B cell (primary cell): Measurements from ENCODE around the gene LIFR. TPM values are rescaled to one million over a fixed set of nuclear protein-coding genes. Genes with fewer than 3 reads are reported as not detected.

Experiments used
- ATAC-seq: fragments of 200-7000 bp; cut with Tn5 transposase; one replicate; pipeline ENCODE4 v1.10.0; 2021; ENCODE audit warnings: low read depth, mild to moderate bottlenecking, moderate number of reproducible peaks, moderate library complexity
- CTCF ChIA-PET: fragments of 350-600 bp; sonication (Branson Sonifier 250); formaldehyde crosslinking; loops from one replicate; lab custom pipeline; 2021; ENCODE audit warnings: antibody characterized with exemption, inconsistent platforms; lab: Charles Lee
- POLR2A ChIA-PET: fragments of 350-600 bp; sonication (Branson Sonifier 250); formaldehyde crosslinking; loops from one replicate; lab custom pipeline; 2021; ENCODE audit warnings: antibody characterized with exemption; lab: Charles Lee
- DNase-seq: peaks from one replicate; pipeline ENCODE4 v3.0.0; 2013
- H2AFZ ChIP-seq: 2 replicates; pipeline ENCODE4 v1.6.1; 2012; ENCODE audit warnings: mild to moderate bottlenecking, low read depth, low read length; ENCODE audit not compliant: insufficient read depth, poor library complexity, severe bottlenecking
- H3K27ac ChIP-seq, 2 donors: 1 replicate in 1 of 2; 2 replicates in 1 of 2; pipeline ENCODE4 v1.5.1; 2012 to 2013; ENCODE audit warnings: low read length in 2 of 2, mild to moderate bottlenecking in 2 of 2, moderate library complexity in 1 of 2
- H3K27me3 ChIP-seq, 4 experiments: fragments of 200-600 bp in 1 of 4; sonication (generic) in 1 of 4; replicated peaks in 1 of 4; 1 replicate in 2 of 4; 2 replicates in 2 of 4; pipeline versions ENCODE4 v1.6.1 to v1.7.0; 2013 to 2016; ENCODE audit warnings: low read length in 3 of 4, mild to moderate bottlenecking in 2 of 4, mixed read lengths in 1 of 4, moderate library complexity in 1 of 4; ENCODE audit not compliant: insufficient read depth in 4 of 4, control insufficient read depth in 3 of 4; ENCODE audit errors: control extremely low read depth in 1 of 4
- H3K36me3 ChIP-seq, 2 experiments: replicated peaks in 1 of 2; 1 replicate in 1 of 2; 2 replicates in 1 of 2; pipeline versions ENCODE4 v1.6.1 to v1.7.1; 2013; ENCODE audit warnings: low read length in 1 of 2; ENCODE audit not compliant: insufficient read depth in 2 of 2, control insufficient read depth in 1 of 2; ENCODE audit errors: control extremely low read depth in 1 of 2, extremely low read depth in 1 of 2
- H3K4me1 ChIP-seq, 2 donors: fragments of 200-600 bp in 1 of 2; sonication (generic) in 1 of 2; 1 replicate in 1 of 2; 2 replicates in 1 of 2; pipeline versions ENCODE4 v1.5.1 to v1.6.1; 2013 to 2017; ENCODE audit warnings: low read length in 2 of 2; ENCODE audit not compliant: control insufficient read depth in 2 of 2, insufficient read depth in 2 of 2
- H3K4me2 ChIP-seq: replicated peaks from 2 replicates; pipeline ENCODE3; 2012; ENCODE audit warnings: mild to moderate bottlenecking, low read depth, low read length; ENCODE audit not compliant: poor library complexity, severe bottlenecking
- H3K4me3 ChIP-seq, 5 experiments: fragments of 200-600 bp in 1 of 5; sonication (generic) in 1 of 5; 1 replicate in 3 of 5; 2 replicates in 2 of 5; pipeline versions ENCODE4 v1.5.1 to v1.7.0; 2011 to 2016; ENCODE audit warnings: low read length in 4 of 5, mild to moderate bottlenecking in 4 of 5, low read depth in 2 of 5, control low read depth in 1 of 5, moderate library complexity in 1 of 5; ENCODE audit not compliant: insufficient read depth in 1 of 5; ENCODE audit errors: control extremely low read depth in 1 of 5, extremely low read depth in 1 of 5
- H3K79me2 ChIP-seq: fragments of 200-600 bp; sonication (generic); one replicate; pipeline ENCODE4 v1.6.0; 2016; ENCODE audit warnings: low read length; ENCODE audit not compliant: control insufficient read depth, insufficient read depth
- H3K9ac ChIP-seq: fragments of 200-600 bp; sonication (generic); 2 replicates; pipeline ENCODE4 v1.6.1; 2017; ENCODE audit warnings: mild to moderate bottlenecking, low read length, moderate library complexity
- H3K9me3 ChIP-seq, 3 donors: one replicate each; pipeline versions ENCODE4 v1.6.1 to v1.7.1; 2013; ENCODE audit warnings: low read length in 2 of 3; ENCODE audit not compliant: control insufficient read depth in 2 of 3, insufficient read depth in 1 of 3; ENCODE audit errors: control extremely low read depth in 1 of 3
- H4K20me1 ChIP-seq: 2 replicates; pipeline ENCODE4 v1.6.0; 2012; ENCODE audit warnings: mild to moderate bottlenecking, low read length; ENCODE audit not compliant: insufficient read depth, control insufficient read depth, poor library complexity, severe bottlenecking
- H3K27ac Mint-ChIP-seq: one replicate; pipeline ENCODE4 v1.8.0; 2021; ENCODE audit warnings: mixed read lengths
- H3K27me3 Mint-ChIP-seq: one replicate; pipeline ENCODE4 v1.8.0; 2021; ENCODE audit warnings: mixed read lengths
- H3K4me1 Mint-ChIP-seq: one replicate; pipeline ENCODE4 v1.8.0; 2021; ENCODE audit warnings: mixed read lengths
- H3K4me3 Mint-ChIP-seq: one replicate; pipeline ENCODE4 v1.8.0; 2021; ENCODE audit warnings: mixed read lengths
- H3K9me3 Mint-ChIP-seq: one replicate; pipeline ENCODE4 v1.8.0; 2022; ENCODE audit warnings: mixed read lengths; ENCODE audit not compliant: insufficient read depth
- CTCF ChIP-seq: fragments of 200-600 bp; IDR thresholded peaks from one replicate; pipeline ENCODE4 v1.8.0; 2022; ENCODE audit warnings: antibody characterized with exemption, mild to moderate bottlenecking
- EZH2 ChIP-seq: IDR thresholded peaks from 2 replicates; pipeline ENCODE4 v1.6.1; 2012; ENCODE audit warnings: borderline replicate concordance, low read depth, mild to moderate bottlenecking, moderate library complexity, low read length; ENCODE audit not compliant: insufficient read depth, poor library complexity, severe bottlenecking
- WGBS: methylation state at CpG from one replicate; pipeline ENCODE4 v1.1.5; 2013; ENCODE audit warnings: missing lambda C conversion rate; ENCODE audit not compliant: insufficient coverage; 5-methylcytosine and 5-hydroxymethylcytosine counted together
- intact Hi-C: fragments of 100-400 bp; cut with micrococcal nuclease; formaldehyde crosslinking; loops from one replicate; pipeline ENCODE4 v1.10.0; 2022
- polyA plus RNA-seq: library from polyadenylated mRNA; depleted of rRNA; stranded (reverse); fragments of >200 nt; gene quantifications from 2 replicates; pipeline ENCODE4 v1.2.3, GENCODE V29; 2012
- total RNA-seq, 2 donors: library from RNA; stranded (reverse); fragments of 120-200 nt in 1 of 2; gene quantifications; 1 replicate in 1 of 2; 2 replicates in 1 of 2; pipeline versions ENCODE4 v1.2.3 to v1.2.4, GENCODE V29; 2013 to 2022

The LIFR gene
- total and polyA plus RNA-seq, 2 donors (not counting 1 experiment from before 2014, with no cell fraction given) = not detected

GRCh38 chr5:38455796-38456330 lies 100.6 kb downstream of the LIFR start:
- H3K9me3 Mint-ChIP-seq = peaks cover 6% of the 10 kb centered on the region
- ATAC-seq (no peak), DNase-seq (no peak)

More at GRCh38 chr5:38455796-38456330, 100.6 kb downstream of the LIFR start:
- Histone ChIP-seq H3K9me3 (peaks cover 4 to 57% (median 27%) of the 10 kb centered on the region in 3 donors), H3K4me1 (peaks cover 17 to 24% of the 10 kb centered on the region in 2 donors), H3K4me3 (no peak overlapping the region), H3K27ac (no peak overlapping the region), H3K79me2 (no peaks in the 10 kb centered on the region), H3K9ac (no peak overlapping the region), H3K36me3 (no peaks in the 10 kb centered on the region), H4K20me1 (no peaks in the 10 kb centered on the region), H2AFZ (no peak overlapping the region), H3K4me2 (no peak overlapping the region), H3K27me3 (peaks cover 1 to 65% (median 49%) of the 10 kb centered on the region in 4 experiments)
- POLR2A ChIA-PET = no interaction called here
- Mint-ChIP-seq H3K4me1 (peaks cover 11% of the 10 kb centered on the region), H3K27ac (no peak overlapping the region), H3K27me3 (peaks cover 59% of the 10 kb centered on the region), H3K4me3 (no peak overlapping the region)
- TF ChIP-seq EZH2 (no peak), CTCF (no peak)
- 89% methylated on average over 4 of the region's 8 CpGs for WGBS
- intact Hi-C loops = no loop called here
- CTCF ChIA-PET = interaction anchor here (2.2 kb wide), 1 partner anchor 14 kb away, joined by 7 read pairs; no protein-coding TSS in a partner anchor
